Psoas muscle (tissue), 8 donors: ENCODE measurements around the gene BMP6. TPM values are rescaled to one million over a fixed set of nuclear protein-coding genes. Genes with fewer than 3 reads are reported as not detected.
A peak's percentile ranks its signal among the peaks of the same experiment; 100 is the strongest.

Source experiments
- ATAC-seq, 4 donors: fragments of 200-7000 bp; cut with Tn5 transposase; one replicate each; pipeline ENCODE4 v1.9.1; 2020; ENCODE audit warnings: moderate library complexity in 3 of 4, mild to moderate bottlenecking in 2 of 4
- DNase-seq, 2 donors: peaks; one replicate each; pipeline ENCODE4 v3.0.0-alpha.2; 2020
- H3K27ac ChIP-seq: fragments of 200-600 bp; one replicate; pipeline ENCODE4 v1.8.0; 2022
- H3K27me3 ChIP-seq, 3 donors: fragments of 200-600 bp in 1 of 3; one replicate each; pipeline versions ENCODE4 v1.6.1 to v1.8.0; 2013 to 2022; ENCODE audit warnings: low read length in 2 of 3, mild to moderate bottlenecking in 2 of 3, moderate library complexity in 1 of 3; ENCODE audit not compliant: insufficient read depth in 3 of 3
- H3K36me3 ChIP-seq, 2 donors: fragments of 200-600 bp in 1 of 2; one replicate each; pipeline versions ENCODE4 v1.6.1 to v1.8.0; 2013 to 2022; ENCODE audit warnings: low read depth in 1 of 2, mild to moderate bottlenecking in 1 of 2, moderate library complexity in 1 of 2; ENCODE audit not compliant: insufficient read depth in 1 of 2
- H3K4me1 ChIP-seq: fragments of 200-600 bp; one replicate; pipeline ENCODE4 v1.8.0; 2022
- H3K4me3 ChIP-seq: fragments of 200-600 bp; one replicate; pipeline ENCODE4 v1.8.0; 2022; ENCODE audit warnings: mild to moderate bottlenecking
- H3K9me3 ChIP-seq: fragments of 200-600 bp; one replicate; pipeline ENCODE4 v1.8.0; 2022
- WGBS, 3 donors: extraction: QIAGEN DNeasy Blood & Tissue Kit; methylation state at CpG; one replicate each; pipeline versions ENCODE4 v1.1.6 to v1.1.7; 2013; 5-methylcytosine and 5-hydroxymethylcytosine counted together
- intact Hi-C, 2 donors: fragments of 100-400 bp; cut with DNase I; formaldehyde crosslinking; loops; one replicate each; pipeline versions ENCODE4 v1.11.0 to v1.14.2; 2022
- polyA plus RNA-seq, 3 donors: library from polyadenylated mRNA; stranded (reverse); fragments of 200-250 nt; gene quantifications; one replicate each; pipeline ENCODE4 v1.2.3, GENCODE V29; 2013
- total RNA-seq, 4 donors: library from RNA; stranded (reverse); fragmentation: NEBNext Ultra II Directional in 2 of 4; extraction: Animal tissue kit (Norgen Biotek cat#: 25700) in 2 of 4; gene quantifications; one replicate each; pipeline versions ENCODE4 v1.2.1 to v1.2.4, GENCODE V29; 2021 to 2023
- TF ChIP-seq, protein P1 (sequence below): fragments of 200-600 bp; IDR thresholded peaks from one replicate; pipeline ENCODE4 v1.8.0; 2022; ENCODE audit warnings: antibody characterized with exemption
- donor health status: healthy with polysubstance abuse.
- donor health status: DM: no; HTN: no; CAD: no; lungs with moderate emphysema.
- donor health status: Bipolar disorder and iron deficiency.
- donor health status: healthy.
- donor health status: DM: yes; HTN: yes; CAD: no.
- donor health status: DM: no; HTN: no; CAD: no.
- donor health status: DM: no; HTN: no; CAD: no.
- donor health status: DM: yes; HTN: yes; CAD: no.

Gene BMP6
- total and polyA plus RNA-seq, 7 donors, result 0.96 to 4.9 (median 3.4) TPM

DNA sequence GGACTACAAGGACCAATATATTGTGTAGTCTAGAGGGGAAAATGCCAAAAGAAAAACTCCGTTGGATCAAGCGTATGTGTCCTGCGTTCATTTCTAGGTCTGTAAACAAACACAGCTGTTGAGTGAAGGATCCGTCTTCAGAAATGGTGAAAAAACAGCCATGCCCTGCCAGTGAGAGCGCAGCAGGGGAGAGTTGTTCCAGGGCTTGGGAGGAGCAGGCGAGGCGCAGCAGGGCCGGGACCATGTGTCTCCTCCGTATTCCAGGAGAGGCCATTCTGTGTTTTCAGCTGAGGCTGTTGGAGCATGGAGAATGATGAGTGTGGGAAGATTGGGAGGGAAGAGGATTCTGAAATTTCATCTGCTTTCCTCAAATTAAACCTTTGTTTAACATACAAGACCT lies 38.0 kb downstream of the BMP6 start:
- no peaks in the 10 kb centered on the region for H3K4me1 ChIP-seq
- peak in 1 of 4 donors; percentile 63 for ATAC-seq
- H3K36me3 ChIP-seq, result no peaks in the 10 kb centered on the region
- no peaks in the 10 kb centered on the region for H3K9me3 ChIP-seq
- H3K27me3 ChIP-seq, result peaks cover 0 to 11% (median 3%) of the 10 kb centered on the region in 3 donors
- TF ChIP-seq, protein P1, sequence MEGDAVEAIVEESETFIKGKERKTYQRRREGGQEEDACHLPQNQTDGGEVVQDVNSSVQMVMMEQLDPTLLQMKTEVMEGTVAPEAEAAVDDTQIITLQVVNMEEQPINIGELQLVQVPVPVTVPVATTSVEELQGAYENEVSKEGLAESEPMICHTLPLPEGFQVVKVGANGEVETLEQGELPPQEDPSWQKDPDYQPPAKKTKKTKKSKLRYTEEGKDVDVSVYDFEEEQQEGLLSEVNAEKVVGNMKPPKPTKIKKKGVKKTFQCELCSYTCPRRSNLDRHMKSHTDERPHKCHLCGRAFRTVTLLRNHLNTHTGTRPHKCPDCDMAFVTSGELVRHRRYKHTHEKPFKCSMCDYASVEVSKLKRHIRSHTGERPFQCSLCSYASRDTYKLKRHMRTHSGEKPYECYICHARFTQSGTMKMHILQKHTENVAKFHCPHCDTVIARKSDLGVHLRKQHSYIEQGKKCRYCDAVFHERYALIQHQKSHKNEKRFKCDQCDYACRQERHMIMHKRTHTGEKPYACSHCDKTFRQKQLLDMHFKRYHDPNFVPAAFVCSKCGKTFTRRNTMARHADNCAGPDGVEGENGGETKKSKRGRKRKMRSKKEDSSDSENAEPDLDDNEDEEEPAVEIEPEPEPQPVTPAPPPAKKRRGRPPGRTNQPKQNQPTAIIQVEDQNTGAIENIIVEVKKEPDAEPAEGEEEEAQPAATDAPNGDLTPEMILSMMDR, result no peak
- DNase-seq, result peak in 1 of 2 donors; percentile 58
- intact Hi-C loops, result no loop called here
- WGBS, 3 donors, result 28 to 40% (median 28%) methylated on average over 9 of the region's 9 CpGs
- no peak overlapping the region for H3K27ac ChIP-seq
- no peak overlapping the region for H3K4me3 ChIP-seq

DNA sequence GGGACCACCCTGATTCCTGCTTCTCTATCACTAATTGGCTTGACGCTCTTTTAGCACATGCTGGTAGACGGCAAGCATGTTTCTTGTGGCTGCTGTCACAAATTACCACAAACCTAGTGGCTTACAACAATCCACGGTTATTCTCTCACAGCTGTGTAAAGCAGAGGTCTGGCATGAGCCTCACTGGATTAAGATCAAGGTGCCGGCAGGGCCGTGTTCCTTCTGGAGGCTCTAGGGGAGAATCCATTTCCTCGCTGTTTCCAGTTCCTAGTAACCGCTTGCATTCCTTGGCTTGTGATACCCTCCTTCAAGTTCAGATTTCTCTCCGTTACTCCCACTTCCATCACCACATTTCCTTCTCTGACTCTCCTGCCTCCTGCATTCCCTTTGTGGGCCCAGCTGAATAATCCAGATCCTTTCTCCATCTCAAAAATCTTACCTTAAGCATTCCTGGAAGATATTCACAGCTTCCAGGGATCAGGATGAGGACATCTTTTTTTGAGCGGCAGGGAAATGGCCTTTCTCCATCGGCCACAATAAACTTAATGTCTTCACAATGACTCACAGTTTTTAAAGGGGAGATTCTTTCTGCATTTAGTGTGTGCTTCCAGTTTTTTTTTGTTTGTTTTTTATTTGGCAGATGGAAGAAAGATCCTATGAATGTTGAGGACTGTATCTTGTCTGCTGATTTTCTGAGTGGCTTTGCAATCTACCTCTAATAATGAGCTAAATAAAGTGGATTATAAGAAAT lies 39.9 kb downstream of the BMP6 start:
- peak in 1 of 2 donors; percentile 60 for DNase-seq
- 42 to 62% (median 45%) methylated on average over 10 of the region's 10 CpGs for WGBS, 3 donors
- TF ChIP-seq, protein P1, result no peak
- peak in 3 of 4 donors; percentile 39 to 65 (median 40) for ATAC-seq
- intact Hi-C loops, result no loop called here
- Histone ChIP-seq H3K4me1 (no peaks in the 10 kb centered on the region), H3K4me3 (no peak overlapping the region), H3K27me3 (peaks cover 0 to 11% (median 3%) of the 10 kb centered on the region in 3 donors), H3K27ac (no peak overlapping the region), H3K9me3 (no peaks in the 10 kb centered on the region), H3K36me3 (no peaks in the 10 kb centered on the region)

DNA sequence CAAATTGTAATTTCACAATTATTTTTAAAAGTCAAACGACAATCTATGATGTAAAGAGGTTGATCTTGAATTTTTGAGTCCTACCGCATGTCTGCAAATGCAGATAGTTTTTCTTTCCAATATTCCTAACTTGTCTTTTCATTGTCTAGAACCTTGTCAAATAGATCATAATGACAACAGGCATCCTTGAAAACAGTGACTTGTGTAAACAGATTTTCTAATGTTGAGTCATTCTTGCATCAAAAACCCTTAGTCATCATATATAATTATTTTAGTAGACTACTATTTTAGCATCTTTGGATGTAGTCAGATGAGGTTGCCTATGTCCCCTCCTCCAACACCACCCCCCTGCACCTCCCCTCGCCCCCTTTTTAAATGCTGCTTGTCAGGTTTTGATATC lies 43.8 kb downstream of the BMP6 start:
- TF ChIP-seq, protein P1, result no peak
- DNase-seq, result no peak
- peaks cover 0 to 6% (median 4%) of the 10 kb centered on the region in 3 donors for H3K27me3 ChIP-seq
- ATAC-seq, result no peak
- H3K36me3 ChIP-seq, result no peaks in the 10 kb centered on the region
- intact Hi-C loops, result no loop called here
- H3K27ac ChIP-seq, result no peak overlapping the region
- H3K4me3 ChIP-seq, result no peak overlapping the region
- no peaks in the 10 kb centered on the region for H3K9me3 ChIP-seq
- no peaks in the 10 kb centered on the region for H3K4me1 ChIP-seq
- 62 to 72% (median 62%) methylated on average over 3 of the region's 3 CpGs for WGBS, 3 donors

DNA sequence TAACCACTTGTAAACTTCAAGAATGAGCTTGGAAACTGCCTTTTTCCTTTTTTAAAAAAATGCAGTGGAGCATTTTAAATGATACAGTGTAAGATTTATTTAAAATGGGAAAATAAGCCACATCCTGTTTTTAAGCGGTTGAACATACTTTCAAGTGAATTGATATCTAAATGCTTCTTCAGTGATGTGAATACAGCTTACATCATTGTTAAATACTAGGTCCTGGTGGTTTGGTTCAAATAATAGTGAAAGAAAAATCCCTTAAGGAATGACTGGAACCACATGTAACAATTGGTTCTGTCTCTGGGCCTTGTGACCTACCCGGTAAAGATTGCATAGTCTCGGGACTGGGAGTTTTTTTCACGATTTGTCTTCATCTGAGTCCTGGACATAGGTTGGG lies 44.2 kb downstream of the BMP6 start:
- WGBS, 3 donors, result 84 to 91% (median 88%) methylated on average over 4 of the region's 4 CpGs
- no peaks in the 10 kb centered on the region for H3K9me3 ChIP-seq
- TF ChIP-seq, protein P1, result no peak
- no peak overlapping the region for H3K4me3 ChIP-seq
- no peak for ATAC-seq
- no peak overlapping the region for H3K27ac ChIP-seq
- intact Hi-C loops, result no loop called here
- peaks cover 0 to 6% (median 4%) of the 10 kb centered on the region in 3 donors for H3K27me3 ChIP-seq
- H3K36me3 ChIP-seq, result no peaks in the 10 kb centered on the region
- no peaks in the 10 kb centered on the region for H3K4me1 ChIP-seq
- no peak for DNase-seq

DNA sequence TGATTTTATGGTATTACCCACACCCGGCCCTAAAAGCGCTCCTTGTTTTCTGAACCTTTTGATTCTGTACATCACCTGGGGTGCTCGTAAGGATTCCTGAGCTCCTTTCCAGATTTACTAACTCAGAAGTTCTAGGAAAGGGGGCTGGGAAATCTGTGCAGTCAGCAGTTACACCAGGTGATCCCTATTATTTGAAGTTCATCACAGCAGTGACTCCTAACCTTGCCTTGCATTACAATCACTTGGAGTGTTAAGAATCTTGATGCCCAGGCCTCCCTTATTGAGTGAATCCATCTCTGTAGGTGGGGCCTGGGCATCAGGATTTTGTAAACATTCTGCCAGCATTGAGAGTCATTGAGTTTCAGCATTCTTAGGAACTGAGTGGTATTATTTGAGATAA lies 44.7 kb downstream of the BMP6 start:
- TF ChIP-seq, protein P1, result no peak
- intact Hi-C loops, result no loop called here
- Histone ChIP-seq H3K4me1 (no peaks in the 10 kb centered on the region), H3K36me3 (no peaks in the 10 kb centered on the region), H3K9me3 (no peaks in the 10 kb centered on the region), H3K27me3 (peaks cover 0 to 6% (median 4%) of the 10 kb centered on the region in 3 donors), H3K4me3 (no peak overlapping the region), H3K27ac (no peak overlapping the region)
- 88 to 94% (median 91%) methylated on average over 3 of the region's 3 CpGs for WGBS, 3 donors
- DNase-seq, result no peak
- ATAC-seq, result no peak
